ENCODE data around the gene PRXL2B. TPM values are rescaled to one million over a fixed set of nuclear protein-coding genes. Genes with fewer than 3 reads are reported as not detected.

The PRXL2B gene
- total RNA-seq, 1 experiment from 2014 or later, result 34.8 TPM

- DNase-seq (ENCODE audit: low spot score), result no peak
- TF ChIP-seq CTCF (conservative IDR thresholded peaks at IDR 0.05; ENCODE audit: low read depth, low read length) (no peak), EZH2 (IDR thresholded peaks at IDR 0.05; ENCODE audit: borderline replicate concordance, low read depth, low read length, poor library complexity, severe bottlenecking) (no peak)
- ChIA-PET CTCF (no interaction called here), POLR2A (ENCODE audit: low non-redundant PET) (no interaction called here)
- Histone ChIP-seq H3K27me3 (replicated peaks; ENCODE audit: insufficient read depth, low read depth, low read length, poor library complexity) (peaks cover 11% of the 10 kb centered on the region), H3K27ac (ENCODE audit: low read depth, low read length, poor library complexity, severe bottlenecking) (no peak overlapping the region), H3K4me3 (ENCODE audit: low read depth, low read length, poor library complexity, severe bottlenecking) (no peak overlapping the region), H3K9me3 (ENCODE audit: low read depth, low read length, poor library complexity, severe bottlenecking) (no peaks in the 10 kb centered on the region), H3K36me3 (ENCODE audit: insufficient read depth, low read length, poor library complexity, severe bottlenecking) (no peaks in the 10 kb centered on the region), H3K4me1 (ENCODE audit: insufficient read depth, low read length, poor library complexity, severe bottlenecking) (no peaks in the 10 kb centered on the region)
- BruUV-seq (replicated peaks), result no TSS peak
- intact Hi-C loops (cut with micrococcal nuclease; ENCODE audit: unreplicated experiment), result no loop called here
Observed at GRCh38 chr1:2633936-2634491, 47.4 kb downstream of the PRXL2B start.

GRCh38 chr1:2635361-2636010 is 48.9 kb downstream of the PRXL2B start:
- POLR2A ChIA-PET (ENCODE audit: low non-redundant PET), result no interaction called here

GRCh38 chr1:2636733-2637132 is 50.2 kb downstream of the PRXL2B start:
- Histone ChIP-seq H3K36me3 (ENCODE audit: insufficient read depth, low read length, poor library complexity, severe bottlenecking) (no peaks in the 10 kb centered on the region), H3K27ac (ENCODE audit: low read depth, low read length, poor library complexity, severe bottlenecking) (no peak overlapping the region), H3K27me3 (replicated peaks; ENCODE audit: insufficient read depth, low read depth, low read length, poor library complexity) (no peaks in the 10 kb centered on the region), H3K9me3 (ENCODE audit: low read depth, low read length, poor library complexity, severe bottlenecking) (no peaks in the 10 kb centered on the region), H3K4me3 (ENCODE audit: low read depth, low read length, poor library complexity, severe bottlenecking) (no peak overlapping the region), H3K4me1 (ENCODE audit: insufficient read depth, low read length, poor library complexity, severe bottlenecking) (no peaks in the 10 kb centered on the region)
- ChIA-PET CTCF (no interaction called here), POLR2A (ENCODE audit: low non-redundant PET) (no interaction called here)
- intact Hi-C loops (cut with micrococcal nuclease; ENCODE audit: unreplicated experiment), result no loop called here
- no peak for DNase-seq (ENCODE audit: low spot score)
- TF ChIP-seq EZH2 (IDR thresholded peaks at IDR 0.05; ENCODE audit: borderline replicate concordance, low read depth, low read length, poor library complexity, severe bottlenecking) (no peak), CTCF (conservative IDR thresholded peaks at IDR 0.05; ENCODE audit: low read depth, low read length) (no peak)
- no TSS peak for BruUV-seq (replicated peaks)

More at GRCh38 chr1:2635361-2636010, 48.9 kb downstream of the PRXL2B start:
- no peak overlapping the region for H3K27ac ChIP-seq (ENCODE audit: low read depth, low read length, poor library complexity, severe bottlenecking)
- no peaks in the 10 kb centered on the region for H3K9me3 ChIP-seq (ENCODE audit: low read depth, low read length, poor library complexity, severe bottlenecking)
- no peak overlapping the region for H3K4me3 ChIP-seq (ENCODE audit: low read depth, low read length, poor library complexity, severe bottlenecking)
- H3K4me1 ChIP-seq (ENCODE audit: insufficient read depth, low read length, poor library complexity, severe bottlenecking), result no peaks in the 10 kb centered on the region
- no TSS peak for BruUV-seq (replicated peaks)
- TF ChIP-seq EZH2 (IDR thresholded peaks at IDR 0.05; ENCODE audit: borderline replicate concordance, low read depth, low read length, poor library complexity, severe bottlenecking), result no peak
- no peaks in the 10 kb centered on the region for H3K36me3 ChIP-seq (ENCODE audit: insufficient read depth, low read length, poor library complexity, severe bottlenecking)
- DNase-seq (ENCODE audit: low spot score), result no peak
- no peaks in the 10 kb centered on the region for H3K27me3 ChIP-seq (replicated peaks; ENCODE audit: insufficient read depth, low read depth, low read length, poor library complexity)
- CTCF ChIA-PET, result interaction anchor here (0.6 kb wide), 1 partner anchor 343 kb away, joined by 4 read pairs; no protein-coding TSS in a partner anchor
- intact Hi-C loops (cut with micrococcal nuclease; ENCODE audit: unreplicated experiment), result no loop called here
